GM15510 (cell line): ENCODE results near the gene JHY.

Experiments
- POLR2A ChIP-seq: IDR thresholded peaks from 3 replicates; pipeline ENCODE4 v1.6.1; 2011; ENCODE audit warnings: borderline replicate concordance; ENCODE audit not compliant: insufficient read length; ENCODE audit errors: extremely low read depth

The JHY gene

DNA sequence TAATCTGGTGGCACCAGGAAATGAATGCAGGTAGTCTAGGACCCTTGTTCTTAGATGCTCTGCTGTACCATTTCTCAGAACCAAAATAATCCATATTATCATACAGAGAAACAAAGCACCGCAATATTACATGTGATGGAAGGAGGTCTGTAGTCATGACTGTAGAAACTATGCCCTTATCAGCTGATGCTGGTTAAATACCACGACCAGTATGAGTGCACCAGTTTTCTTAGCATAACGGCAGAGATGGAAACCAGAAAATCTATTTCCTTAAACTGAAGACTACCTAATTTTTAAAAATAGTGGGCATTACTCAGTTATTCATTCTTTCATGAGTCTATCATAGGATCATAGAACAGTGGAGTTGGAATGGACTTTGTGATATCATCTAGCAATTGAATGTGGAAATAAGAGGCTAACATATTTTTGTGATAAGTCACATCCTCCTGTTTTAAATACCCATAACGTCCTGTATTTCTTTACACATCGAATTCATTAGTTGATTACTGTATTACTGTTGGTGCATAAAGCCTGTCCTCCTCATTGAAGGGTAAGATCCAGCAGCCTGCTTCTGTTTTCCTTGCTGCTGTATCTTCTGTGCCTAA lies 15.1 kb downstream of the JHY start:
- no peak for TF ChIP-seq POLR2A

DNA sequence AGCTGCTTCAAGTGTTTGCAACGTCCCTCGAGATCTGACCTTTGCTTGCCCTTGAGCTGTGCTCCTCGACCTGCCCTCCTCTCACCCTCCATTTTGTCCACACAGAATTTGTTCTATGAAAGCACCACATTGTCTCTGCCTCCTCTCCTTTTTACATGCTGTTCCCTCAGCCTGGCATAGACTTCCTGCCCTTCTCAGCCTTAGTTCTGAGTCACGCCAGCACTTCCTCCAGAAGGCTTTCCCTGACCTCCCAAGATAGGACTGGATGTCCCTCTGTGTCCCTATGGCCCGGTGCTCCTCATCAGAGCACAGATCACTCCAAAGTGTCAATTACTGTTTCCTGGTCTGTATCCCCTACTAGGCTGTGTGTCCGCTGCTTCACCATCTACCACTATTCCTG lies 16.2 kb downstream of the JHY start:
- no peak for TF ChIP-seq POLR2A

DNA sequence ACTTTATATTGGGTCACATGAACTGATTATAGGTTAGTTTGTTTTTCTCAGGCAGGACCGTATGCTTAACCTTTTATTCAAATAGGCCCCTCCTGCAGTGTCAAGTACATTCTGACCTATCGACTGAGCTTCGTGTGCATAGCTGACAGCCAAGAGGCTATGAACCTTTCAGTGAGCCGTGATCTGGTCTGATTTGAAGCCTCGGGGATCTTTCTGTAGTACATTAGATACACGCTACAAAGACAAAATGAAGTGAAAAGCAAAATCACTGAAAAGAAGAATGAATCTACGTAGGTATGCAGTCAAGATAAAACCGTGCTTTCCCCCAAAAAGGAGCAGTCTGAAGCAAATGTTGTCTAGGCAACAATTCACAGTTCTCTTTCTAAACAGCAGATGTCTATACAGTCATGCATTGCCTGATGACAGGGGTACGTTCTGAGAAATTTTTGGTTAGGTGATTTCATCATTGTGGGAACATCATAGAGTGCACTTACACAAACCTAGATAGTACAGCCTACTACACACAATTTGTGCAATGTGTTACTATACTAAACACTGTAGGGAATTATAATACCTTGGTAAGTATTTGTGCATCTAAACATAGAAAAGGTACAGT lies 18.1 kb downstream of the JHY start:
- TF ChIP-seq POLR2A, result no peak

DNA sequence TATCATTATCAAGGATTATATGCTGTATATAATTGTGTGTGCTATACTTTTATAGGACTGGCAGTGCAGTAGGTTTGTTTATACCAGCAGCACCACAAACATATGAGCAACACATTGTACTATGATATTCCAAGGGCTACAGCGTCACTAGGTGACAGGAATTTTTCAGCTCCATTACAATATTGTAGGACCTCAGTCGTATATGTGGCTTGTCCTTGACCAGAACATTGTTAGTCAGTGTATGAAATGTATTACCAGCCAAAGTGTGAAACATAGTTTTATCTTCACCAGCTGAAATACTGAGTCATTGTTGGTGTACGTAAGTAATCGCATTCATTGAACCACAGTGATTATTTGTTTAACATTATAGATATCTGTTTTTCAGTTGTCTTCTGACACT lies 20.4 kb downstream of the JHY start:
- TF ChIP-seq POLR2A, result no peak

DNA sequence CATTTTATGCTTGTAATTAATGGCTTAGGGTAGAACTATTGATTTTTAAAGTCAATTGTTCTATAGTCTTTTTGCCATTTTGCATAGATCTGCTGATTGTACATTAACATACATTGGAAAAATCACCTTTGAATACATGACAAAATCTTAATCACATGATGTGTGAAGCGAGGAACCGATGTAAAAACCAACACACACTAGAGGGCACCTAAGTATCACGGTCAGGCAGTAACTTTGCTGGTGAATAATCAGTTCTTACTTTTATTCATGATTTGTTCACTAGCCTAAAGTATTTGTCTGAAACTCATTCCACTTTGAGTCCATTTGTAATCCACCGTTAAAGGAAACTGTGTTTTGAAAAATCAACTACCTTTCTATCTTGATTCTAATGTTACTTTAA lies 28.2 kb downstream of the JHY start:
- no peak for TF ChIP-seq POLR2A

DNA sequence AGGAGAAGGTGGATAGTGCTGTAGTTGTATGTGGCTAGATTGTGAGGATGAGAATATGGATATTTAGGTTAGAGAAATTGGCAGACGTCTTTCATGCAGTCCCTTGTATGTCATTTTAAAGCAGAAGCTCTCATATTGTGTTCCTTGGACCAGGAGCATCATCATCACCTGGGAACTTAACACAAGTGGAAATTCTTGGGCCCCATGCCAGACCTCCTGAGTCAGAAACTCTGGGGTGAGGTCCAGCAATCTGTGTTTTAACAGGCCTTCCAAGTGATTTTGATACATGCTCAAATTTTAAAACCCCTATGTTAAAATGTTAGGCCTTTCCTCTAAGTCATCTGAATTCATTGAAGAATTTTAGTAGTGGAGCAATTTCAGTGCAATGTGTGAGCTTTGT lies 34.8 kb downstream of the JHY start:
- no peak for TF ChIP-seq POLR2A

DNA sequence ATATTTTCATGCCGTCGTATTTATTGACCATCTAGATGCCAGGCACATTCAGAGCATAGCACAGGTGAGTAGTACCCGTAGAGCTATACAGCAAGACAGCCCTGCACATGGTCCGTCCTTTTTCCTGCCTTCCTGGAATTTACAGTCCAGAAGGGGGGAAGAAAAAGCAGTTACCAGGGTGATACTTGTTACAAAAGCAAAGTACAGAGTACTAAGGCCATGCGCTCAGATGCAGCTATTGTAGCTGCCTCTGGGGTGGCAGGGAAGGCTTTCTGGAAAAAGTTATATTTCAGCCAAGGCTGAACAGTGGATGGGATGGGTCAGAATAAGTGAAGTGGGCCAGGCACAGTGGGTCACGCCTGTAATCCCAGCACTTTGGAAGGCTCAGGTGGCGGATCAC lies 36.2 kb downstream of the JHY start:
- TF ChIP-seq POLR2A, result no peak

DNA sequence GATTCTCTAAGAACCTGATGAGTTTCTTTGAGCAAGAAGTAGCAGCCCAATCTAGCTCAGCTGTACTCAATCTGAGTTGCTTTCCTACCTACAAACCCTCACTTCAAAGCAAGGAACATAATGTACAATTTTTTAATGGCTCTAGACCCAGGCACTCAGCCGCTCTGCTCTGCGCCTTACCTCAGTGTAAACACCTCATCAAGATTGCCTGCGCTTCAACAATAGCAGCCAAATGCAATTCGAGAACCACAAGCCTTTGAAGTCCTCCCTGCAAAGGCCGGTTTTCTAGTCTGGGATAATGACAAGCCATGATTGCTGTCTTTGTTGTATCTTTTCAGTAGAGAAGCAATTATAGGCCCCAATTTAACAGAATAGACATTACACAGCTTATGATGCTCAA lies 38.0 kb downstream of the JHY start:
- no peak for TF ChIP-seq POLR2A

DNA sequence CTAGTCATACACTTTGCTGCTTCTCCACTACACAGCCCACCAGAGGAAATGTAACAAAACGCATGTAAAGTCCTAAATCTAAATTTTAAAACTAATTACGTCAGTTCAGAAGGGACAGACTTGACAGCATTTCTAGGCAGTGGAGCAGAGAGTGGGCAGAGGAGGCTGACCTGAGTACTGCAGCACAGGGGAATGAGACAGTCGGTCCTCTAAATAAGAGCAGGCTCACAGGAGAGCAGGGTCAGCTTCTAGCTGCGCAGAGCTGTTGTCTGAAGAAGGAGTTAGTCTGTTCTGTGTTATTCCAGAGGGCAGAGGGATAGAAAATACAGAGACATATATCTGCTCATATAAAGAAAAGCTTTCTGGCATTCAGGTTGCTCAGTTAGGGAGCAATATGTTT lies 40.3 kb downstream of the JHY start:
- no peak for TF ChIP-seq POLR2A

DNA sequence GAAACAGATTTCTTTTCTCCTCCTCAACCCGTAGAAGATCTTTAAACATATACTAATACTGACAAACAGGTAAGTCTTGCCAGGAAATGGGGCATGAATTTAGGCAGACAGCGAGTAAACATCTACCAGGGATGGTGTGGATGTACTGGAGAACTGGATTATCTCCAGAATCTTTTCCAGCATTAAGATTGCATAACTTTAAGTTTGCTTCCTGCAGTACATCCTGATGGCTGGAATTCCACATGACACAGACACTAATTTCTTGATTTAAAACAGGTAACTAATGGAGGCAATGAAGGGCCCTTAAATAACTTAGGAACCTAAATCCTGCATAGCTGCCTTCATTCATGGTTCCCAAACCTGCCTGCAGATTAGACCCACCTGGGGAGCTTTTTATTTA lies 40.7 kb downstream of the JHY start:
- TF ChIP-seq POLR2A, result no peak

DNA sequence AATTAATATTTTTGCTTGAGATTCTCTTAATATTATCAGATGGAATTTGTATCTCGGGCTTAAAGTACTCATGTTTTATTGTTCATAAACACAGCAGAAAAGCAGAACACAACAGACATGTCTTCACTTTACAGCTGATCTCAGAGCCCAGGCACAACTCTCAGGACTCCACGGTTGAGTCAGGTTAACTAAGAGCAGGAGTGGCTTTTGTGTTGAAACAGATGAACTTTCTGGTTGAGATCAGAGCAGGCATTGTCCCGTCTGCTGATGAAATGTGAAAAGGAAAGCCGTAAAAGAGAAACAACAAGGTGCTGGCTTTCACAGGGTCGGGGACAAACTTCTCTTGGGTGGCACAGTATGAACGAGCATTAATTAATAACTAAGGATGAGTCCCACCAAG lies 49.0 kb downstream of the JHY start:
- no peak for TF ChIP-seq POLR2A

DNA sequence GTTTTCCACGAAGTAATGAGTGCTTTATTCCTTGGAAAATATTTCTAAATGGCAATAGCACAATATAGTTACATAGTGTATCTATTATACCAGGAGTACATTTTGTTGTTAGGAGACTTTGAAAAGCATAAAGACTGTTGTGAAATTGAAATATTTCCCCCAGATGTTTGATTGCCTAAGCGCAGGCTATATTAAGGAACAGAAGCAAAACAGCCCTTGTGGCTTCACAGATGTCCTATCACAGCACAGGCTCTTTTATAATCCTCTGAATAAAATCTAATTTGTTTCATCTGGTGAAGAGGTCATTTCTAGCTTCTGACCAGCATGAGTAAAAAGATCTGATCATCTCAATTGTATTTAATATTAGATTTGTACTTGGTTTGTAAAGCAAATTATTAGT lies 50.9 kb downstream of the JHY start:
- no peak for TF ChIP-seq POLR2A

DNA sequence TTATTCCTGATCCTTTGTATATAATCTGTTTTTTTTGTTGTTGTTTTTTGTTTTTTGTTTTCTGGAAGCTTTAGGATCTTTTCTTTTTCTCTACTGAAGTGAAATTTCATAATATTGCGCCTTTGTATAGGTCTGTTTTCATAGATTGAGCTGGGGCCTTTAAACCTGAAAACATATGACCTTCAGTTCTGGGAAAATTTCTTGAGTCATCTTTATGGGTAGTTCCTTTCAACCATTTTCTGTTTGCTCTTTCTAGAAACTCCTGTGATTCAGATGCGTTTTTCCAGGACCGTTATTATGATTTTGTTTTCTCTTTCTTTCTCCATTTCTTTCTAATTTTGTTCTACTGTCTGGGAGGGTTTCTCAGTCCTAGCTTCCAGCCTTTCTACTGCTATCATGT lies 55.4 kb downstream of the JHY start:
- no peak for TF ChIP-seq POLR2A

DNA sequence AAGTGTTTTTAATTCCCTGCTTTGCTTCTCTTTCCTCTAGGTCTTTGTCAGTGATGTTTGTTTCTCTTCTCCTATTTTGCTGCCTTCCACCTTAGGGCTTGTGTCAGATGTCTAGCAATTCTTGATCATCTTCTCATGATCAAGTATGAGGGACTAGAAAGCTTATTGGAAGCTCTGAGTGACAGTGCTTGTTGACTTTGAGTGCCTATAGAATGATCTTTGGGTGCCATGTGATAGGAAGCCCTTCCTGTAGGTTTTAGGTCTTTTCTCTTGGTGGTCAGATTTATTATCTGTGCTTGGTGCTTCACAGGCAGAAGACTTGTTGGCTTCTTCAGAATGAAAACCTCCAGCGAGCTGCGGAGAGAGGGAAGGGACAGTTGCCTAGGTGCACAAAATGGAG lies 56.0 kb downstream of the JHY start:
- no peak for TF ChIP-seq POLR2A

DNA sequence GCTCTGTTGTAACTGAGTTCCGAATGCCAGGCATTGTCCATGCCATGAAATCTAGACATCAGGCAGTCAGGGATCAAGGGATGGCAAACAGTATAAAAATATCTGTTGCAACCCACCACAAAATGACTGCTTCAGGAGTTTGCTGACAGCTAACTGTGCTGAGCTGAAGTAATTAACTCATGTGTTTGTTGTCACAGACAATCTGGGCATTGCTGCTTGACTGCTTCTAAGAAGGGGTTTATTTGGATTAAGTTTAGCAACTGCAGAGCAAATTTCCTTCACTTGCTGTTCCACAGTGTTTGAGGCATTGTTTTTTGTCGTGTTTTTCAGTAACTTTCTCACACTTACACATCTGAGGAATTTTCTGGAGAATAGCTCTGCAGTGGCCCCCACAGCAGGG lies 68.7 kb downstream of the JHY start:
- TF ChIP-seq POLR2A, result no peak

DNA sequence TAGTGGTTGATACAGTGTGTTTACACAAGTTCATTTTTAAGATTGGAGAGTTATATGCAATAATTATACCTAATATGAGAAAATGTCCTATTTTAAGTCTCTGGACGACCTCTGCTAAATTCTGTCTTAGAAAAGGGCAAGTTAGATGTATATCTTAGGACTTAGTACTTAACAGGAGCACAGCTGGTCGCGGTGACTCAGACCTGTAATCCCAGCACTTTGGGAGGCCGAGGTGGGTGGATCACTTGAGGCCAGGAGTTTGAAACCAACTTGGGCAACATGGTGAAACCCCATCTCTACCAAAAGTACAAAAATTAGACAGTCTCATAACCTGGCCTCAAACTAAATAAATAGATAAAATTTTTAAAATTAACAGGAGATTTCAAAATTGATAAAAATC lies 71.9 kb downstream of the JHY start:
- no peak for TF ChIP-seq POLR2A

DNA sequence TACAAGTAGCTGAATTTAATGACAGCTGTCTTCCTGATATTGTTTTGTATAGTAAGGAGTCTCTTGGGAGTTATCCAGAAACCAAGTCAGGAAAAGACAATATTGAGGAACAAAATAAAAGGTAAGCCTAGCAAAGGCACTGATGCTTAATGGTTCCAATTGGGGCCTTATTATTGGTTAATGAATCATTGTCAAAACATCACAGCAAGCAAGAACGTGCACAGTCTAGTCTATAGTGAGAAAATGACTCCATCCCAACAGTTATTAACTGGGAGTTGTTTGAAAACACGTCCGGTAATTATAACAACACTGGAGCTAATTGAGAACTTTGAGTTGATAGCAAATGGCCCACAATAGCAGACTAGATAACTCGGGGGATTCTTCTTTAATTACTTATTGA lies 81.4 kb downstream of the JHY start:
- no peak for TF ChIP-seq POLR2A
